Heart right ventricle (tissue), 16 donors: ENCODE results near the gene NEK4. TPM values are rescaled to one million over a fixed set of nuclear protein-coding genes. Genes with fewer than 3 reads are reported as not detected.

Experiments used
- ATAC-seq, 8 donors: fragments of 200-7000 bp; cut with Tn5 transposase; one replicate each; pipeline ENCODE4 v1.9.1; 2020; ENCODE audit warnings: mild to moderate bottlenecking in 8 of 8, moderate library complexity in 8 of 8, moderate number of reproducible peaks in 1 of 8
- DNase-seq, 2 donors: peaks; one replicate each; pipeline ENCODE4 v3.0.0-alpha.2; 2020
- H3K27ac ChIP-seq, 10 donors: fragments of 200-600 bp; sonication (generic) in 2 of 10; one replicate each; pipeline versions ENCODE4 v1.5.0 to v1.8.0; 2020 to 2022; ENCODE audit warnings: mild to moderate bottlenecking in 3 of 10
- H3K27me3 ChIP-seq, 7 donors: fragments of 200-600 bp; one replicate each; pipeline ENCODE4 v1.8.0; 2021 to 2022; ENCODE audit warnings: mild to moderate bottlenecking in 2 of 7
- H3K36me3 ChIP-seq, 9 donors: fragments of 200-600 bp; sonication (generic) in 1 of 9; one replicate each; pipeline versions ENCODE4 v1.5.0 to v1.8.0; 2020 to 2022; ENCODE audit warnings: mild to moderate bottlenecking in 2 of 9
- H3K4me1 ChIP-seq, 9 donors: fragments of 200-600 bp; sonication (generic) in 1 of 9; one replicate each; pipeline versions ENCODE4 v1.5.0 to v1.8.0; 2020 to 2022; ENCODE audit warnings: mild to moderate bottlenecking in 4 of 9
- H3K4me3 ChIP-seq, 10 donors: fragments of 200-600 bp; sonication (generic) in 2 of 10; one replicate each; pipeline versions ENCODE4 v1.5.0 to v1.8.0; 2020 to 2022; ENCODE audit warnings: mild to moderate bottlenecking in 7 of 10, moderate library complexity in 2 of 10
- H3K9me3 ChIP-seq, 11 donors: fragments of 200-600 bp in 10 of 11; sonication (generic) in 2 of 11; one replicate each; pipeline versions ENCODE4 v1.5.0 to v1.8.0; 2013 to 2022; ENCODE audit warnings: mild to moderate bottlenecking in 2 of 11, control low read depth in 1 of 11, moderate library complexity in 1 of 11
- CTCF ChIP-seq, 9 donors: fragments of 200-600 bp; sonication (generic) in 2 of 9; IDR thresholded peaks; one replicate each; pipeline versions ENCODE4 v1.5.0 to v1.8.0; 2021 to 2022; ENCODE audit warnings: antibody characterized with exemption in 9 of 9, mild to moderate bottlenecking in 5 of 9, moderate library complexity in 1 of 9
- WGBS, 2 donors: extraction: QIAGEN DNeasy Blood & Tissue Kit; methylation state at CpG; one replicate each; pipeline ENCODE4 v1.1.7; 2013; ENCODE audit warnings: inconsistent platforms in 1 of 2; 5-methylcytosine and 5-hydroxymethylcytosine counted together
- intact Hi-C, 10 donors: fragments of 100-400 bp; cut with DNase I; formaldehyde crosslinking; loops; one replicate each; pipeline versions ENCODE4 v1.11.1 to v1.14.2; 2022
- polyA plus RNA-seq, 2 donors: library from polyadenylated mRNA; stranded (reverse); fragments of 200-250 nt; gene quantifications; one replicate each; pipeline ENCODE4 v1.2.3, GENCODE V29; 2013
- total RNA-seq, 10 donors: library from RNA; stranded (reverse); fragmentation: NEBNext Ultra II Directional in 3 of 10; extraction: Animal tissue kit (Norgen Biotek cat#: 25700) in 3 of 10; gene quantifications; one replicate each; pipeline versions ENCODE4 v1.2.1 to v1.2.4, GENCODE V29; 2021 to 2023
- donor health status: Arrhythmogenic right ventricular cardiomyopathy.
- donor health status: ischemic (EF 13 %, LVEDD 7.1; RV severe dilation, severe dysfunction).
- donor health status: healthy with polysubstance abuse.
- donor health status: DM: no; HTN: yes; CAD: no.
- donor health status: DM: no; HTN: no; CAD: no.
- donor health status: ischemic (EF 25% LVEDD 6.9; RV normal size, moderate dysfunction).
- donor health status: ischemic (EF 25% LVEDD 5.7; RV mildly dilated, moderate dysfunction).
- donor health status: healthy.
- donor health status: DM: yes; HTN: yes; CAD: no.
- donor health status: Ischemic cardiomyopathy.
- donor health status: ischemic (EF 35%, LVEDD 5.7; RV mildly dilated, moderate dysfunction).
- donor health status: nonischemic (EF 11% LVEDD 7.7; RV severe dilation, severe dysfunction).
- donor health status: DM: yes; HTN: yes; CAD: no.
- donor health status: PGD.
- donor health status: ischemic (EF 29% LVEDD 5.4; RV normal size, mild dysfunction).
- donor health status: nonischemic (EF 23%, LVEDD 6.1; RV moderate dilation, normal function).

The NEK4 gene
- total and polyA plus RNA-seq, 12 donors: 4.6 to 21.4 (median 16.0) TPM

- TF ChIP-seq CTCF (IDR thresholded peaks at IDR 0.05): no peak
- Histone ChIP-seq H3K4me3 (no peak overlapping the region), H3K9me3 (no peaks in the 10 kb centered on the region), H3K27ac (no peak overlapping the region), H3K36me3 (peaks cover 0 to 98% (median 51%) of the 10 kb centered on the region in 9 donors), H3K4me1 (no peaks in the 10 kb centered on the region), H3K27me3 (no peaks in the 10 kb centered on the region)
- intact Hi-C loops: no loop called here
- ATAC-seq (no peak), DNase-seq (no peak)
- 89 to 95% methylated on average over 3 of the region's 3 CpGs for WGBS, 2 donors
These were observed 107.6 kb downstream of the NEK4 start for GRCh38 chr3:52663098-52663497.

GRCh38 chr3:52660046-52660445, 110.7 kb downstream of the NEK4 start:
- Histone ChIP-seq H3K36me3 (peaks cover 0 to 98% (median 78%) of the 10 kb centered on the region in 9 donors), H3K27ac (no peak overlapping the region), H3K9me3 (no peaks in the 10 kb centered on the region), H3K4me3 (no peak overlapping the region), H3K27me3 (no peaks in the 10 kb centered on the region), H3K4me1 (no peaks in the 10 kb centered on the region)
- 54 to 84% methylated on average over 3 of the region's 3 CpGs for WGBS, 2 donors
- ATAC-seq: no peak
- intact Hi-C loops: no loop called here
- DNase-seq: no peak
- no peak for TF ChIP-seq CTCF (IDR thresholded peaks at IDR 0.05)

Other genes starting within 250 kb of the NEK4 start
- gene NT5DC2, start 237.1 kb downstream of the NEK4 start, total RNA-seq: 100 to 1,000 TPM in 1 of 10 donors, 10 to 100 TPM in 9; 25.1 to 108 (median 44.5) TPM
- gene NT5DC2, start 237.1 kb downstream of the NEK4 start, polyA plus RNA-seq: 100 to 1,000 TPM in 1 of 2 donors, 10 to 100 TPM in 1; 95.1 to 138 TPM
- gene UQCC5, start 234.3 kb downstream of the NEK4 start, total RNA-seq: 10 to 100 TPM; 30.2 to 98.0 (median 66.9) TPM
- gene UQCC5, start 234.3 kb downstream of the NEK4 start, polyA plus RNA-seq: 100 to 1,000 TPM in 1 of 2 donors, 10 to 100 TPM in 1; 83.5 to 147 TPM
- 10 to 100 TPM; 41.6 to 63.9 (median 51.7) TPM for gene PBRM1, start 85.0 kb downstream of the NEK4 start, total RNA-seq
- 1 to 10 TPM; 6.0 to 8.0 TPM for gene PBRM1, start 85.0 kb downstream of the NEK4 start, polyA plus RNA-seq
- gene GNL3, start 84.9 kb downstream of the NEK4 start, total RNA-seq: 10 to 100 TPM; 20.6 to 45.1 (median 25.7) TPM
- 10 to 100 TPM; 39.4 to 60.4 TPM for gene GNL3, start 84.9 kb downstream of the NEK4 start, polyA plus RNA-seq
- gene GLT8D1, start 65.1 kb downstream of the NEK4 start, total RNA-seq: 10 to 100 TPM; 23.0 to 31.9 (median 28.4) TPM
- 10 to 100 TPM; 30.1 to 37.9 TPM for gene GLT8D1, start 65.1 kb downstream of the NEK4 start, polyA plus RNA-seq
- gene SPCS1, start 64.8 kb downstream of the NEK4 start, total RNA-seq: 10 to 100 TPM; 74.3 to 97.6 (median 82.2) TPM
- gene SPCS1, start 64.8 kb downstream of the NEK4 start, polyA plus RNA-seq: 100 to 1,000 TPM in 1 of 2 donors, 10 to 100 TPM in 1; 21.7 to 122 TPM
- gene ITIH1, start 6.7 kb upstream of the NEK4 start, total RNA-seq: not detected
- gene ITIH1, start 6.7 kb upstream of the NEK4 start, polyA plus RNA-seq: under 1 TPM in 1 of 2 donors, not detected in 1; 0.13 TPM
- under 1 TPM; 0.13 to 0.97 (median 0.41) TPM for gene ITIH3, start 23.9 kb upstream of the NEK4 start, total RNA-seq
- gene ITIH3, start 23.9 kb upstream of the NEK4 start, polyA plus RNA-seq: 1 to 10 TPM; 1.0 to 1.3 TPM
- gene ITIH4, start 59.7 kb upstream of the NEK4 start, total RNA-seq: 1 to 10 TPM; 2.3 to 9.3 (median 4.3) TPM
- gene ITIH4, start 59.7 kb upstream of the NEK4 start, polyA plus RNA-seq: 10 to 100 TPM in 1 of 2 donors, 1 to 10 TPM in 1; 1.5 to 17.9 TPM
- 10 to 100 TPM; 13.0 to 91.1 (median 37.5) TPM for gene MUSTN1, start 64.1 kb upstream of the NEK4 start, total RNA-seq
- gene MUSTN1, start 64.1 kb upstream of the NEK4 start, polyA plus RNA-seq: 100 to 1,000 TPM in 1 of 2 donors, 10 to 100 TPM in 1; 59.6 to 182 TPM
- 1 to 10 TPM; 4.0 to 9.7 (median 7.3) TPM for gene STIMATE, start 126.6 kb upstream of the NEK4 start, total RNA-seq
- gene STIMATE, start 126.6 kb upstream of the NEK4 start, polyA plus RNA-seq: 1 to 10 TPM; 4.4 to 7.2 TPM